Keratinocyte (primary cell): ENCODE data around the gene CPNE9. TPM values are rescaled to one million over a fixed set of nuclear protein-coding genes. Genes with fewer than 3 reads are reported as not detected.

Source experiments
- DNase-seq: peaks from one replicate; pipeline ENCODE4 v3.0.0-alpha.2; 2011; ENCODE audit warnings: low read depth, missing footprints, low spot score
- FAIRE-seq: peaks from 2 replicates; lab custom pipeline; 2011; peaks lifted over from hg19 to GRCh38; lab: Jason Lieb, UNC
- H2AFZ ChIP-seq: 2 replicates; pipeline ENCODE4 v1.6.0; 2012; ENCODE audit warnings: low read length, control low read depth, inconsistent platforms; ENCODE audit not compliant: control insufficient read depth
- H3K27ac ChIP-seq: 2 replicates; pipeline ENCODE4 v1.5.1; 2011; ENCODE audit warnings: low read length; ENCODE audit not compliant: control insufficient read depth, insufficient read depth
- H3K27me3 ChIP-seq: 3 replicates; pipeline ENCODE4 v1.6.0; 2011; ENCODE audit warnings: low read length; ENCODE audit not compliant: control insufficient read depth, insufficient read depth; ENCODE audit errors: extremely low read depth
- H3K36me3 ChIP-seq, 2 experiments: 2 replicates in 1 of 2; 3 replicates in 1 of 2; pipeline ENCODE4 v1.5.1; 2011; ENCODE audit warnings: low read length in 2 of 2, mild to moderate bottlenecking in 1 of 2; ENCODE audit not compliant: control insufficient read depth in 2 of 2, insufficient read depth in 2 of 2; ENCODE audit errors: extremely low read depth in 1 of 2
- H3K4me1 ChIP-seq: 3 replicates; pipeline ENCODE4 v1.5.1; 2011; ENCODE audit warnings: low read length; ENCODE audit not compliant: control insufficient read depth, insufficient read depth; ENCODE audit errors: extremely low read depth
- H3K4me2 ChIP-seq: 3 replicates; pipeline ENCODE4 v1.6.0; 2011; ENCODE audit warnings: low read depth, low read length; ENCODE audit not compliant: control insufficient read depth, insufficient read depth; ENCODE audit errors: extremely low read depth
- H3K4me3 ChIP-seq, 3 experiments: fragments of 200-600 bp in 1 of 3; sonication (generic) in 1 of 3; 2 replicates in 2 of 3; 3 replicates in 1 of 3; pipeline ENCODE4 v1.5.1; 2011 to 2016; ENCODE audit warnings: low read length in 3 of 3, mild to moderate bottlenecking in 3 of 3, control low read depth in 2 of 3, inconsistent platforms in 1 of 3, low read depth in 1 of 3, mixed read lengths in 1 of 3, mixed run types in 1 of 3, moderate library complexity in 1 of 3; ENCODE audit not compliant: control insufficient read depth in 2 of 3, insufficient read depth in 2 of 3; ENCODE audit errors: extremely low read depth in 1 of 3
- H3K79me2 ChIP-seq: 2 replicates; pipeline ENCODE4 v1.6.0; 2012; ENCODE audit warnings: low read length; ENCODE audit not compliant: control insufficient read depth, insufficient read depth
- H3K9ac ChIP-seq: 3 replicates; pipeline ENCODE4 v1.6.0; 2011; ENCODE audit warnings: low read length; ENCODE audit not compliant: control insufficient read depth, insufficient read depth; ENCODE audit errors: extremely low read depth
- H3K9me1 ChIP-seq: 3 replicates; pipeline ENCODE4 v1.6.0; 2011; ENCODE audit warnings: low read length; ENCODE audit not compliant: control insufficient read depth, insufficient read depth; ENCODE audit errors: extremely low read depth
- H3K9me3 ChIP-seq: 2 replicates; pipeline ENCODE4 v1.5.1; 2012; ENCODE audit warnings: low read depth, low read length; ENCODE audit not compliant: control insufficient read depth
- H4K20me1 ChIP-seq: 3 replicates; pipeline ENCODE4 v1.6.0; 2011; ENCODE audit warnings: low read length; ENCODE audit not compliant: control insufficient read depth, insufficient read depth; ENCODE audit errors: extremely low read depth
- EZH2 ChIP-seq: IDR thresholded peaks from one replicate; pipeline ENCODE4 v1.6.1; 2012; ENCODE audit warnings: inconsistent platforms, mild to moderate bottlenecking, low read length, moderate library complexity
- dilution Hi-C: fragments of 300-500 bp; cut with MboI; formaldehyde crosslinking; loops from one replicate; pipeline ENCODE4 v1.7.0; 2020; ENCODE audit warnings: low sequenced_read_pairs; ENCODE audit not compliant: extremely low pct_ligation_motif_present
- polyA plus RNA-seq, 5 experiments: library from polyadenylated mRNA; depleted of rRNA in 3 of 5; stranded (reverse) in 3 of 5; stranded (forward) in 1 of 5; unstranded in 1 of 5; fragments of >200 nt; gene quantifications; 1 replicate in 1 of 5; 2 replicates in 3 of 5; 3 replicates in 1 of 5; pipeline versions ENCODE4 v1.2.1 to v1.2.3, GENCODE V29; 2011 to 2012; ENCODE audit warnings: missing spikeins in 2 of 5, low read depth in 1 of 5, low replicate concordance in 1 of 5
- TF ChIP-seq, protein P1 (sequence below), 3 experiments: IDR thresholded peaks in 1 of 3; conservative IDR thresholded peaks in 1 of 3; optimal IDR thresholded peaks in 1 of 3; 2 replicates in 2 of 3; 3 replicates in 1 of 3; pipeline versions ENCODE3 to v1.5.1; 2011; ENCODE audit warnings: low read length in 3 of 3, mild to moderate bottlenecking in 3 of 3, moderate library complexity in 2 of 3, control low read depth in 1 of 3, inconsistent platforms in 1 of 3; ENCODE audit not compliant: insufficient read depth in 2 of 3; ENCODE audit errors: extremely low read depth in 1 of 3

CPNE9 gene
- polyA plus RNA-seq, 1 donor (not counting 4 experiments of a cell fraction or from before 2014, with no cell fraction given): not detected

DNA sequence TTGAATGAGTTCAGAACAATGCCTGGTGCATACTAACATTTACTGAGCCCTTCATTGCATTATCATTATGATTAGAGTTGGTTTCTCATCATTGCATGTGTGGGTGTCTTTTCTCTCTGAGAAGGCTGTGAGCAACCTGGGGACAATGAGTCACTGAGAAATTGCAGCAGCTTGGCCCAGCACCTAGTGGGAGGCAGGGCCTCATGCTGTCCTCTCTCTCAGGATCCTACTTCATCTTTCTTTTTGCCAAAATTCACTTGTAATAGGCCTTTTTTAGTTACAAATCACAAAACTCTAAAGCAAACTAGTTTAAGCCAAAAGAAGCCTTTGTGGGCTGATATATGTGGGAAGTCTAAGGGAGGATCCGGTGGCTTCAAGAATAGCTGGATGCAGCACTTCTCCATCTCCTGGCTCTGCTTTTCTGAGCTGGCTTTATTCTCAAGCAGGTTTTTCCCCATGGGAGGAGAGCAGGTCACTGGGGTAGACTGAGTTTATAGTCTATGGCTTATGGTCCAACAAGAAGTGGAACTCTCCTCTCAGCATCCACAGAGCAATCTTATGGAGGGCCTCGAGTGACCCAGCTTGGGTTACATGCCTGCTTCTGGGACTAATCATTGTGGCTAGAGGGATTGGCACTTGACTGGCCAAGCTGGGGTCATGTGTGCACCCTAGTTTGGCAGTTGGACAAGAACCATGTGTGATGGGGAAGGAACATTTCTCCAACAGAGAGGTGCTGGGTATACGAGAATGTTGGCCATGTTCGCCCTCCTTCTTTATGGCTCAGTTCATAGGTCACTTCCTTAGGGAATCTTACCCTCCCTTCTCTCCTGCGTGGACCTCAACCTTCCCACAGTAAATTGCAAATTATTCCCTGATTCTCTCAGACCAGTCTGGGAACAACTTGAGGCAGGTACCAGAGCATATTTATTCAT lies 74.8 kb downstream of the CPNE9 start:
- no peak overlapping the region for H3K4me2 ChIP-seq
- H3K36me3 ChIP-seq: peaks cover 9 to 11% of the 10 kb centered on the region in 2 experiments
- dilution Hi-C loops: no loop called here
- H3K9me1 ChIP-seq: no peaks in the 10 kb centered on the region
- H3K4me3 ChIP-seq: no peak overlapping the region
- H3K9me3 ChIP-seq: no peaks in the 10 kb centered on the region
- no peak for TF ChIP-seq EZH2
- TF ChIP-seq, protein P1, sequence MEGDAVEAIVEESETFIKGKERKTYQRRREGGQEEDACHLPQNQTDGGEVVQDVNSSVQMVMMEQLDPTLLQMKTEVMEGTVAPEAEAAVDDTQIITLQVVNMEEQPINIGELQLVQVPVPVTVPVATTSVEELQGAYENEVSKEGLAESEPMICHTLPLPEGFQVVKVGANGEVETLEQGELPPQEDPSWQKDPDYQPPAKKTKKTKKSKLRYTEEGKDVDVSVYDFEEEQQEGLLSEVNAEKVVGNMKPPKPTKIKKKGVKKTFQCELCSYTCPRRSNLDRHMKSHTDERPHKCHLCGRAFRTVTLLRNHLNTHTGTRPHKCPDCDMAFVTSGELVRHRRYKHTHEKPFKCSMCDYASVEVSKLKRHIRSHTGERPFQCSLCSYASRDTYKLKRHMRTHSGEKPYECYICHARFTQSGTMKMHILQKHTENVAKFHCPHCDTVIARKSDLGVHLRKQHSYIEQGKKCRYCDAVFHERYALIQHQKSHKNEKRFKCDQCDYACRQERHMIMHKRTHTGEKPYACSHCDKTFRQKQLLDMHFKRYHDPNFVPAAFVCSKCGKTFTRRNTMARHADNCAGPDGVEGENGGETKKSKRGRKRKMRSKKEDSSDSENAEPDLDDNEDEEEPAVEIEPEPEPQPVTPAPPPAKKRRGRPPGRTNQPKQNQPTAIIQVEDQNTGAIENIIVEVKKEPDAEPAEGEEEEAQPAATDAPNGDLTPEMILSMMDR (optimal IDR thresholded peaks at IDR 0.05 in 1 of 3, IDR thresholded peaks at IDR 0.05 in 1 of 3, conservative IDR thresholded peaks at IDR 0.05 in 1 of 3; ENCODE audit: extremely low read depth in 1 of 3, insufficient read depth in 2 of 3, low read length in 3 of 3): no peak
- no peak for DNase-seq
- no peak overlapping the region for H3K9ac ChIP-seq
- no peaks in the 10 kb centered on the region for H3K79me2 ChIP-seq
- H4K20me1 ChIP-seq: no peaks in the 10 kb centered on the region
- H3K27ac ChIP-seq: peak overlapping the region; percentile 43
- FAIRE-seq: no peak
- H2AFZ ChIP-seq: no peak overlapping the region
- H3K4me1 ChIP-seq: peaks cover 3% of the 10 kb centered on the region
- H3K27me3 ChIP-seq: no peaks in the 10 kb centered on the region

DNA sequence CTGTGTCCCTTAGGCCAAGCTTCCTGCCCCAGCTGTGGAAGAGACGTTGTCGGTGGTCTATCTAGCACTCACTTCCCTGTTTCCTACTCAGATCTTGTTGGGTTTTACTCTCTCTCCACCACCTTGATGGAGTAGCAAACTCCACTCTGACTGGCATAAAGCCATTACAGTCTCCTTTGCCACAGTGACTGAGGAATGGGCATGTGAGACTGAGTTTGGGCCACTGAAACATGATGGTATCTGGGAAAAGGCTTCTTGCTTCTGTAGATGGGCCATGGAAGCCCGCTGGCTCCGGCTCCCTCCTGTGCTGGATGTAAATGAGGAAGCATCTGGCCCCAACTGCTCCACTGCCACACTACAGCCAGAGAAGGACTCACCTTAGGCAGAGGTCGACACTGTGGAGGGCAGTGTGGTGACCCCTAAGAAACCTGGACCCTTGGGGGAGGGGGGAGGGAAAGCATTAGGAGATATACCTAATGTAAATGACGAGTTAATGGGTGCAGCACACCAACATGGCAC lies 75.5 kb downstream of the CPNE9 start:
- H3K36me3 ChIP-seq: peaks cover 9 to 11% of the 10 kb centered on the region in 2 experiments
- no peak overlapping the region for H3K9ac ChIP-seq

More for the DNA sequence above, 75.5 kb downstream of the CPNE9 start:
- Histone ChIP-seq H4K20me1 (no peaks in the 10 kb centered on the region), H3K4me3 (no peak overlapping the region), H2AFZ (no peak overlapping the region), H3K4me2 (no peak overlapping the region), H3K79me2 (no peaks in the 10 kb centered on the region), H3K9me1 (no peaks in the 10 kb centered on the region), H3K27ac (no peak overlapping the region), H3K27me3 (no peaks in the 10 kb centered on the region), H3K9me3 (no peaks in the 10 kb centered on the region), H3K4me1 (peaks cover 3% of the 10 kb centered on the region)
- no peak for FAIRE-seq
- dilution Hi-C loops: no loop called here
- TF ChIP-seq, protein P1 (optimal IDR thresholded peaks at IDR 0.05 in 1 of 3, IDR thresholded peaks at IDR 0.05 in 1 of 3, conservative IDR thresholded peaks at IDR 0.05 in 1 of 3; ENCODE audit: extremely low read depth in 1 of 3, insufficient read depth in 2 of 3, low read length in 3 of 3): no peak
- DNase-seq: no peak

Other genes starting within 250 kb of the CPNE9 start
- gene LHFPL4, start 150.0 kb upstream of the CPNE9 start, polyA plus RNA-seq: 0.03 TPM in 1 of 3 replicates, not detected in the others
- 23.6 to 29.3 TPM (median 28.2 TPM) in 3 replicates for gene MTMR14, start 54.3 kb upstream of the CPNE9 start, polyA plus RNA-seq
- 7.9 to 9.4 TPM (median 8.0 TPM) in 3 replicates for gene BRPF1, start 27.9 kb downstream of the CPNE9 start, polyA plus RNA-seq
- 14.5 to 17.5 TPM (median 14.6 TPM) in 3 replicates for gene OGG1, start 46.1 kb downstream of the CPNE9 start, polyA plus RNA-seq
- 1.1 to 2.4 TPM (median 2.3 TPM) in 3 replicates for gene CAMK1, start 66.1 kb downstream of the CPNE9 start, polyA plus RNA-seq
- gene TADA3, start 88.6 kb downstream of the CPNE9 start, polyA plus RNA-seq: 29.6 to 43.7 TPM (median 38.3 TPM) in 3 replicates
- gene ARPC4, start 89.2 kb downstream of the CPNE9 start, polyA plus RNA-seq: 161 to 325 TPM (median 173 TPM) in 3 replicates
- gene TTLL3, start 106.4 kb downstream of the CPNE9 start, polyA plus RNA-seq: 11.3 to 19.1 TPM (median 11.7 TPM) in 3 replicates
- gene RPUSD3, start 140.2 kb downstream of the CPNE9 start, polyA plus RNA-seq: 31.5 to 39.0 TPM (median 37.6 TPM) in 3 replicates
- not detected in 3 replicates for gene CIDEC, start 176.4 kb downstream of the CPNE9 start, polyA plus RNA-seq
- 45.1 to 61.1 TPM (median 48.0 TPM) in 3 replicates for gene JAGN1, start 186.8 kb downstream of the CPNE9 start, polyA plus RNA-seq
- gene IL17RE, start 199.0 kb downstream of the CPNE9 start, polyA plus RNA-seq: 10.7 to 24.4 TPM (median 16.0 TPM) in 3 replicates
- 6.3 to 12.7 TPM (median 7.4 TPM) in 3 replicates for gene IL17RC, start 213.3 kb downstream of the CPNE9 start, polyA plus RNA-seq
- gene CRELD1, start 230.0 kb downstream of the CPNE9 start, polyA plus RNA-seq: 11.2 to 19.2 TPM (median 17.1 TPM) in 3 replicates
- 0.22 to 0.49 TPM (median 0.41 TPM) in 3 replicates for gene PRRT3, start 248.6 kb downstream of the CPNE9 start, polyA plus RNA-seq